ENCODE results near the gene MTO1. TPM values are rescaled to one million over a fixed set of nuclear protein-coding genes. Genes with fewer than 3 reads are reported as not detected.
"Not testable (repeated sequence)": the region's sequence is repeated elsewhere in the genome, so short reads cannot be mapped to it uniquely, and the experiment has no call there.

Gene MTO1
- total and polyA plus RNA-seq, 2 experiments from 2014 or later = 21.8 to 28.9 TPM

- DNase-seq = peak; percentile 83
- Histone ChIP-seq H3F3A (ENCODE audit: insufficient read depth) (no peaks in the 10 kb centered on the region), H3K9ac (peak within 1 kb of the TSS; percentile 83), H3K4me1 (ENCODE audit: insufficient read depth) (0 out of 2 replicates have a peak, but pooled peaks cover 5% of the 10 kb centered on the region), H3K9me3 (ENCODE audit: low read depth) (no peaks in the 10 kb centered on the region), H3K27ac (peak within 1 kb of the TSS; percentile 68), H3K79me2 (ENCODE audit: insufficient read depth) (peaks cover 54% of the 10 kb centered on the region), H3K4me3 (peak within 1 kb of the TSS; percentile 79), H4K20me1 (ENCODE audit: insufficient read depth) (no peaks in the 10 kb centered on the region), H3K9me2 (ENCODE audit: insufficient read depth) (no peaks in the 10 kb centered on the region), H3K36me3 (ENCODE audit: low read depth) (no peaks in the 10 kb centered on the region; the same call in 1 of the 2 replicates), H3K27me3 (replicated peaks; ENCODE audit: insufficient read depth) (no peaks in the 10 kb centered on the region), H3K4me2 (ENCODE audit: unreplicated experiment) (peak within 1 kb of the TSS; percentile 98), H2AFZ (peak within 1 kb of the TSS; percentile 96)
- 2 to 3% methylated on average over 23 of the region's 23 CpGs for WGBS, 2 experiments (ENCODE audit: low coverage in 1 of 2, low lambda C conversion rate in 2 of 2, missing lambda C conversion rate in 2 of 2)
- in situ Hi-C loops (cut with MboI) = no loop called here
- no peak for TF ChIP-seq EZH2 (IDR thresholded peaks at IDR 0.05; ENCODE audit: insufficient read depth, poor library complexity, severe bottlenecking)
- TF ChIP-seq EZH2phosphoT487 (IDR thresholded peaks at IDR 0.05; ENCODE audit: insufficient read depth, low read depth) = no peak
Measured at GRCh38 chr6:73452107-73452461, 9.5 kb upstream of the MTO1 start, which contains the start of gene CGAS. TSS of gene CGAS (minus strand) at chr6:73452297. CDS start at chr6:73452181, 116 bp downstream.

DNA sequence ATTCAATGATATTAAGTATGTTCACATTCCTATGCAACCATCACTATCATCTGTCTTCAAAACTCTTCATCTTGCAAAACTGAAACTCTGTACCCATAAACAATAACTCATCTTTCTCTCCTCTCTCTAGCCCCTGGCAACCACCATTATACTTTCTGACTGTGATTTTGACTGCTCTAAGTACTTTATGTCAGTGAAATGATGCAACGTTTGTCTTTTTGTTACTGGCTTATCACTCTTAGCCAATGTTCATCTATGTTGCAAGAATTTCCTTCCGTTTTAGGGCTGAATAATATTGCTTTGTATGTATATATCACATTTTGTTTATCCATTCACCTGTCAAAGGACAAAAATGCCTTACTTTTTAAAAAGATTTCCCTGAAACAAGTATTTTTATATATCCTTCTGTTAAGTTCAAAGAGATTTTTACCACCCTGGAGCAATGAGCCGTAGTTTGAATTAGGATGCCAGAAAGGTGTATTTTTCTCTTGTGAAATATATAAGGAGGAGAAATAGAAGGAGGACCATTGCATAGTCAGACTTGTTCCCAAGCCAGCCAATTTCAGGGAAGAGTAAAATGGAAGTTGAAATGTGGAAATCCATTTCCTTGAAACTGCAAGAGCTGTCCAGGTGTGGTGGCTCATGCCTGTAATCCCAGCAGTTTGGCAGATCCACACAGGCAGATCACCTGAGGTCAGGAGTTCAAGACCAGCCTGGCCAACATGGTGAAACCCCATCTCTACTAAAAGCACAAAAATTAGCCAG, 5.5 kb upstream of the MTO1 start:
- TF ChIP-seq EZH2 (IDR thresholded peaks at IDR 0.05; ENCODE audit: insufficient read depth, poor library complexity, severe bottlenecking) (no peak), EZH2phosphoT487 (IDR thresholded peaks at IDR 0.05; ENCODE audit: insufficient read depth, low read depth) (no peak)
- in situ Hi-C loops (cut with MboI) = no loop called here
- H3K4me2 ChIP-seq (ENCODE audit: unreplicated experiment) = no peak overlapping the region
- H3K27me3 ChIP-seq (replicated peaks; ENCODE audit: insufficient read depth) = no peaks in the 10 kb centered on the region
- no peak overlapping the region for H3K27ac ChIP-seq
- peaks cover 9% of the 10 kb centered on the region; the same call in 1 of the 2 replicates for H3K4me1 ChIP-seq (ENCODE audit: insufficient read depth)
- H3K9me2 ChIP-seq (ENCODE audit: insufficient read depth) = no peaks in the 10 kb centered on the region
- peaks cover 2% of the 10 kb centered on the region; the same call in 1 of the 2 replicates for H3F3A ChIP-seq (ENCODE audit: insufficient read depth)
- H3K9me3 ChIP-seq (ENCODE audit: low read depth) = no peaks in the 10 kb centered on the region
- H3K4me3 ChIP-seq = no peak overlapping the region
- peaks cover 16% of the 10 kb centered on the region for H3K79me2 ChIP-seq (ENCODE audit: insufficient read depth)
- no peak overlapping the region for H2AFZ ChIP-seq
- no peak overlapping the region for H3K9ac ChIP-seq
- WGBS, 2 experiments (ENCODE audit: low coverage in 1 of 2, low lambda C conversion rate in 2 of 2, missing lambda C conversion rate in 2 of 2) = 61 to 64% methylated on average over 3 of the region's 3 CpGs
- peak; percentile 4 for DNase-seq
- H4K20me1 ChIP-seq (ENCODE audit: insufficient read depth) = no peaks in the 10 kb centered on the region
- H3K36me3 ChIP-seq (ENCODE audit: low read depth) = no peaks in the 10 kb centered on the region

GRCh38 chr6:73459474-73459873, 2.1 kb upstream of the MTO1 start:
- in situ Hi-C loops (cut with MboI); H3K9me3 ChIP-seq (ENCODE audit: low read depth); H3K27ac ChIP-seq; H3K36me3 ChIP-seq (ENCODE audit: low read depth); H3K4me2 ChIP-seq (ENCODE audit: unreplicated experiment); H4K20me1 ChIP-seq (ENCODE audit: insufficient read depth); H3F3A ChIP-seq (ENCODE audit: insufficient read depth); H3K9ac ChIP-seq; H2AFZ ChIP-seq; DNase-seq; H3K27me3 ChIP-seq (replicated peaks; ENCODE audit: insufficient read depth); H3K4me3 ChIP-seq; H3K9me2 ChIP-seq (ENCODE audit: insufficient read depth): not testable (repeated sequence)
- Histone ChIP-seq H3K4me1 (ENCODE audit: insufficient read depth) (peaks cover 12% of the 10 kb centered on the region; the same call in 1 of the 2 replicates), H3K79me2 (ENCODE audit: insufficient read depth) (peaks cover 25% of the 10 kb centered on the region)
- WGBS, 2 experiments (ENCODE audit: low coverage in 1 of 2, low lambda C conversion rate in 2 of 2, missing lambda C conversion rate in 2 of 2) = 66 to 73% methylated on average over 7 of the region's 7 CpGs

GRCh38 chr6:73460056-73460455, 1.5 kb upstream of the MTO1 start:
- peaks cover 12% of the 10 kb centered on the region; the same call in 1 of the 2 replicates for H3K4me1 ChIP-seq (ENCODE audit: insufficient read depth)
- WGBS, 2 experiments (ENCODE audit: low coverage in 1 of 2, low lambda C conversion rate in 2 of 2, missing lambda C conversion rate in 2 of 2) = 56 to 66% methylated on average over 5 of the region's 5 CpGs
- no peaks in the 10 kb centered on the region for H3K9me2 ChIP-seq (ENCODE audit: insufficient read depth)
- no peak for TF ChIP-seq EZH2phosphoT487 (IDR thresholded peaks at IDR 0.05; ENCODE audit: insufficient read depth, low read depth)
- TF ChIP-seq EZH2 (IDR thresholded peaks at IDR 0.05; ENCODE audit: insufficient read depth, poor library complexity, severe bottlenecking) = no peak
- no peak overlapping the region for H3K4me3 ChIP-seq
- no peaks in the 10 kb centered on the region for H3K27me3 ChIP-seq (replicated peaks; ENCODE audit: insufficient read depth)
- H3K9ac ChIP-seq = no peak overlapping the region
- no peak for DNase-seq
- no peak overlapping the region for H3K4me2 ChIP-seq (ENCODE audit: unreplicated experiment)
- H3K9me3 ChIP-seq (ENCODE audit: low read depth) = no peaks in the 10 kb centered on the region
- in situ Hi-C loops (cut with MboI) = no loop called here
- H4K20me1 ChIP-seq (ENCODE audit: insufficient read depth) = no peaks in the 10 kb centered on the region
- H3F3A ChIP-seq (ENCODE audit: insufficient read depth) = peaks cover 7% of the 10 kb centered on the region; the same call in 1 of the 2 replicates
- H2AFZ ChIP-seq = no peak overlapping the region
- H3K36me3 ChIP-seq (ENCODE audit: low read depth) = no peaks in the 10 kb centered on the region
- H3K27ac ChIP-seq = no peak overlapping the region
- H3K79me2 ChIP-seq (ENCODE audit: insufficient read depth) = peaks cover 31% of the 10 kb centered on the region

Data from GM23248 (cell line).